GM12872 (cell line): ENCODE data around the gene GLTPD2.

Experiments
- CTCF ChIP-seq: IDR thresholded peaks from 3 replicates; pipeline ENCODE4 v1.5.1; 2011; ENCODE audit warnings: low read depth, mild to moderate bottlenecking, low read length, moderate library complexity; ENCODE audit not compliant: insufficient read depth

The GLTPD2 gene

GRCh38 chr17:4771519-4772234 lies 17.1 kb upstream of the GLTPD2 start, which contains the start of gene TM4SF5:
Gene TM4SF5 (plus strand): TSS chr17:4771886. CDS start chr17:4771923, 37 bp downstream.
- TF ChIP-seq CTCF: no peak

- no peak for TF ChIP-seq CTCF
Observed at GRCh38 chr17:4772235-4772613, 16.5 kb upstream of the GLTPD2 start.

- TF ChIP-seq CTCF: no peak
Observed at GRCh38 chr17:4777969-4778760, 10.6 kb upstream of the GLTPD2 start.

GRCh38 chr17:4780325-4780955 lies 8.3 kb upstream of the GLTPD2 start:
- TF ChIP-seq CTCF: no peak

GRCh38 chr17:4782652-4783051 lies 6.1 kb upstream of the GLTPD2 start:
- no peak for TF ChIP-seq CTCF

- no peak for TF ChIP-seq CTCF
Observed at GRCh38 chr17:4785311-4786105, 3.3 kb upstream of the GLTPD2 start.

- no peak for TF ChIP-seq CTCF
Observed at GRCh38 chr17:4786106-4786511, 2.7 kb upstream of the GLTPD2 start, which contains the start of gene VMO1. Gene VMO1 (minus strand): TSS chr17:4786364. CDS start chr17:4786352, 12 bp downstream.
